HG02870 (cell line): ENCODE results near the gene ATF6.

ENCODE experiments used
- ATAC-seq: cut with Tn5 transposase; IDR thresholded peaks from one replicate; pipeline ENCODE4 v1.9.1; 2021; ENCODE audit warnings: mild to moderate bottlenecking, moderate library complexity; ENCODE audit not compliant: unreplicated experiment

Gene ATF6

GRCh38 chr1:161933592-161934588 is 167.8 kb downstream of the ATF6 start:
- ATAC-seq: no peak

DNA sequence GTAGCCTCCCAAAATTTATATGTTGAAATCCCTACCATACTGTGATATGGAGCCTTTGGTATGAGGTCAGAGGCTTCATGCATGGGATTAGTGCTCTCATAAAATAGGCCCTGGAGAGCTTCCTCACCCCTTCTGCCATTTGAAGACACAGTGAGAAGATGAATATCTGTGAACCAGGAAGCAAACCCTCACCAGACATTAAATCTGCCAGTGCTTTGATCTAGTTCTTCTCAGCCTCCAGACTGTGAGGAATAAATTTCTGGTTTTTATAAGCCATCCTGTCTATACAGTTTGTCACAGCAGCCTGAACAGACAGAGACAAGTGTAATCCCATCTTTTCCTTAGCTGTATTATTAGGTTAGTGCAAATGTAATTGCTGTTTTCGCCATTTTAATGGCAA is 169.1 kb downstream of the ATF6 start:
- ATAC-seq: no peak

- no peak for ATAC-seq
Observed at GRCh38 chr1:161936786-161937185, 170.7 kb downstream of the ATF6 start.

DNA sequence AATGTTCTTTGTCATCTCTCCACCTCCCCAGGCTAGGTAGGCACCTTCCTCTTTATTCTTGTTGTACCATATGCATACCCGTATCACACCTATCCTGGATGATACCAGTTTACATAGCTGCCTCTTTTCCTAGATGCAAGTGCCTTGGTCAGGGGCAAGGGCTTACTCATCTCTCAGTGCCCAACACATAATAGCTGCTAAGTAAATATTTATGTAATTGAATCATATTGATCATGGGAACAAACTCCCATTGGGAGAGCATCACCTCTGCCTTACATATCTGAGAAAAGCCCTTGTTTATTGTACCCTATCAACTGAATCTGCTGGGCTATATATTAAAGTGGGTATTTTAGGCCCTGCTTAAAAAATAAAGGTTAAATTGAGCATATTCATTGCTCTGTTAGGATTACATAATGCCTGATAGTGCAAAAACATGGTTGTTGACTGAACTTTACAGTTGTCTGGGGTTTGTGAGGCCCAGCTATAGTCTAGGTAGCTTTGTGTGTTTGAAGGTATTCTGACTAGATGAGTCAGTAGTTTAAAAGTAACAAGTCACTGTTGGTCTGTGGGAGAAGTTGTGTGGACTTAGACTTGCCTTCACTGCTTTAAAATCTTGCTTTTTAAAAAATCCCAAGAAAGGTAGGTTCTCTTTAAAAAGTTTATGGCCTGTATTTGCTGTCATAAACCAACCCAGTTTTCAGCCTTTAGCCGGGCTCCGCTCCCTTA is 174.9 kb downstream of the ATF6 start:
- ATAC-seq: no peak

GRCh38 chr1:161941726-161942436 is 175.8 kb downstream of the ATF6 start:
- no peak for ATAC-seq

- no peak for ATAC-seq
Observed at GRCh38 chr1:161943737-161944136, 177.6 kb downstream of the ATF6 start.

DNA sequence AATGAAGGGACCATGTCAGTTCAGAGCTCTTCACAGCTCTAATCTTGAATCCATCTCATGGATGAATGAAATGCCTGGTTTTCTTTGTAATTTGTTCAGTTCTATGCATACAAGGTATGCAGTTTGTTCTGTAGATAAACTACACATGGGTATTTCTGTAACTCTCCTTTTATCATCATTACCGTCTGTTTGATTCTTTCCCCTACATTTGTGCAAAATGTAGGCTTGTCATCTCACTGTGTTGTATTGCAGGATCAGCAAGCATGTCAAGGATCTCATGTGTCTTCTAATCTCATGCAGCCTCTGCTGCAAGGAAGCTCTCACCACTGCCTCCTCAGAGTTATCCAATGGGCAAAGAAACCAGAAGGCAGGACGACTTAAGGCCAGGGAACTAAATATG is 178.3 kb downstream of the ATF6 start:
- no peak for ATAC-seq

DNA sequence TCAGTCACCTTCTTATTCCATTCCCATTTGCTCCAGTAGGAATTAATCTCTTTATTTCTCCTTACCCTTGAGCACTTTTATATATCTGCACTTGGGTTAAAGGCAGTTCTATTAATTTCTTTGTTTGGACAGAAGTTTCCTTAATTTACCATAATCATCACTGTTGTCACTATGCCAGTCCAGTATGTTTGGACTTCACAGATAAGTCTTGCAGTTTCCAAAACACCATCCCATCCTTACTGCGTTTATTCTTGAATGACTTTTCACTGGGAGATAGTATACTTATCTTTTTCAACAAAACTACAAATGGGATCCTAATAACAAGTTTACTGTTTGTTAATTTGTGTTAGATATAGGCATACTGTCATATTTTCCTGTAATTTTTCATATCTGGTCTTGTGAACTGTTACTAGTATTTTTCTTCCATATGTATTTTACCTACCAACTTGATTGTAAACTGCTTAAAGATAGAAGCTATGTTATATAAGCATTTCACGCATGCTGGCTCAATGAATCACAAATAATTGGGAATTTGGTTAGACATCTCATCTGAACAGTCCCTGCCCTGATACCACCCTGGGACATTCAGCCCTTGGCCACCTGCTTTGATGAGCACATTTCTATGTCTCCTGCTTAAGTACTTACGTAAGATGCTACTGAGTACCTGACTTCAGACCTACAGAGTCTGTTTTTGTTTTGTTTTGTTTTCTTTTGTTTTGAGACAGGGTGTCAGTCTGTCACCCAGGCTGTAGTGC is 179.4 kb downstream of the ATF6 start:
- ATAC-seq: no peak

DNA sequence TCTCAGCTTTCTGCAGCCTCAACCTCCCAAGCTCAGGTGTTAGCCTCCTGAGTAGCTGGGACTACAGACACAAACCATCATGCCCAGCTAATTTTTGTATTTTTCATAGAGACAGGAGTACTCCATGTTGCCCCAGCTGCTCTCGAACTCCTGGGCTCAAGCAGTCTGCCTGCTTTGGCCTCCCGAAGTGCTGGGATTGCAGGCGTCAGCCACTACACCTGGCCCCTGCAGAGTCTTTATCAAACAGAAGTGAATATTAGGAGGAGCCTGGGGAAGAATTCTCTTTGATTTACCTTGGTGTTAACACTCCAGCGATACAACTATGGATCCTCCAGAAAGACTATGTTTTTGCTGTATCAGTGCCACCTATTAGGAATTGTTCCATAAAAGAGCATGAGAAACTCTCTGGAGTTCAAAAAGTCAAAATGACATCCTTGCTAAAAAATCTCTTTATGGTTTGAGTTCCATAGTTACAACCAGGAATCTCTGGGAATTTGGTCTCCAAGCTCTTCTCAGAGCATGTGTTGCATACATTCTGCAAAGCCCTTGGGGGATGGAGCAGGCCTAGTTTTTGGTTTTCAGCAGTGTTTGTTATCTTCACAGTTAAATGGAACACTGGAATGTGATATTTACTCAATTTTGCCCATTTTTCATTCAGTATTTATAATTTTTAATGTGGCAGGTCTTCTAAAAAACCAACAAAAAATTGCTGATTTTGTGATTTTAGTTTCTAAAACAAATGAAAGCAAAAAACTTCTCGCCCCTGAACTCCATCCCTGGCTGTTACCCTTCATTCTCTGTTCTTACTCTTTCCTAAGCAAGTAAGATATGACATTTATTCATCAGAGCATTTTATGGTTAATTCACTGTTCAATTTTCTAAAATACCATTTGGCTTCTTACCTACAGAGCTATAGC is 180.2 kb downstream of the ATF6 start:
- ATAC-seq: no peak

GRCh38 chr1:161948435-161948834 is 182.3 kb downstream of the ATF6 start:
- ATAC-seq: no peak

DNA sequence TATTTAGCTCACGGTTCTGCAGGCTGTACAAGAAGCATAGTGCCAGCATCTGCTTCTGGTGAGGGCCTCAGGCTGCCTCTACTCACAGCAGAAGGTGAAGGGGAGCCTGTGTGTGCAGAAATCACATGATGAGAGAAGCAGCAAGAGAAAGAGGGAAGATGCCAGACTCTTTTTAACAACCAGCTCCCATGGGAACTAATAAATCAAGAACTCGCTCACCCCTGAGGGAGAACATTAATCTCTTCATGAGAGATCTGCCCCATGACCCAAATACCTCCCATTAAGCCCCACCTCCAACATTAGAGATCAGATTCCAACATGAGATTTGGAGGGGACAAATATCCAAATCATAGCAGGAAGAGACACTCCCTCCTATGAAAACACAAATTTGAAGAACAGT is 183.4 kb downstream of the ATF6 start:
- no peak for ATAC-seq

DNA sequence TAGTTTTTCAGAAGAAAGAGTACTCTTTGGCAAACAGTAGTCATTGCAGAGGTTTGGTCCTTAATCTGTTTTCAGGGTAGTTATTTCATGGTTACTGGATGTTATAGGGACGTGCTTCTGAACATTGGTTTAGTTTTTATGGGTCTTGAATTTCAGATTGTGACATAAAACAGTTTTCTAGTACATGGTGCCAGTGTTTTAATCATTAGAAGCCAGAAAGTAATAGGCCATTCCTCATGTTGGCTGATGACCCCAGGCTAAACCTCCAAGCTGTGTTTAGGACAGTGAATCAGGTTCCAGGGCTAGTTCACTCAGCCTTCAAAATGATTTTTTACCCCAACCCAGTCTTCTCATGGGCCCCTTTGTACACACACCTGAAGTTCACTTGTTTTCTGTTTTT is 184.3 kb downstream of the ATF6 start:
- ATAC-seq: no peak

DNA sequence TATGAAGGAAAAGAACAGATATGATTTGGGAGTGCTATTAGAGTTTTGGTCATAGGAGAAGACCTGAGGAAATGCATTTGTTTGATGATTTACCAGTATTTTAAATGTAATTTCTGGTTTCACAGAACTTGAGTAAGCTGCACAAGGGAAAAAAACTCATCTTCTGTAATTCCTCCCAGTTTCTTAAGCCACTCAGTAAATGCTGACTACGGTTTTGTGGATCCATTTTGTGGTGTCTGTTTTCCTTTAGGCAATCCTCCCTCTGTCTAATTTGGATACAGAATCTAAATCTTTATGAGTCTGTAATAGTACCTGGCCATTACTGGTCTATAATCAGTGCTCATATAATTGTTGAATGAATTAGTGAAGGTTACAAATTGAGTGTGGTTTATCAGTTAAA is 185.5 kb downstream of the ATF6 start:
- ATAC-seq: no peak

- ATAC-seq: no peak
Observed at GRCh38 chr1:161952607-161953172, 186.6 kb downstream of the ATF6 start.

DNA sequence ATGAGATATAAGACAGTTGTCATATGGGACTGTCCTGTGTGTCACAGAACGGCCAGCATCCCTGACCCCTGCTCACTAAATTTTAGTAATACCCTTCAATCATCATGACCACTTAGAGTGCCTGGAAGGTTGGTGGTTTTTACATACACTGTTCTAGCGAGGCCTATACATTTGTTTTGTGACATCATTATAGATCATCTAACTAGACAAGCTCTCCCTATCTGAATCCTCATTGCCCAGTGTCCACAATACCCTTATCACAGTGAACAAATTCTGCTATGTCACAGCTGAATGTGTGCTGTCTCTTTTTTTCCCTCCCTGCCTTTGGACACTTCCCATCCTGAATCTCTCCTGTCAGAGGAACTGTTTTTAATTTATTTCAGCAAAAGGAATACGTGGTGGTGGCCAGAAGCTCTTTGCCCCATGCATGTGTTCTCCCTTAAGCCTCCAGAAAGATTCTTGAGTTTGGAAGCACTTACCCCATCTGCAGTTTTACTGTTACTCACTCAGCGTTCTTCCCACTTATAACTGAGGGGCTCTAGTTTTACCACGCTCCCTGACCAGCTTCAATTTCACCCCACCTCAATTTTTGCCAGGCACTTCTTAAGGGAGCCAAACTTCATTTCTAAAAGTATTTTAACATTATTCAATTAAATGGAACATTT is 187.3 kb downstream of the ATF6 start:
- ATAC-seq: no peak

DNA sequence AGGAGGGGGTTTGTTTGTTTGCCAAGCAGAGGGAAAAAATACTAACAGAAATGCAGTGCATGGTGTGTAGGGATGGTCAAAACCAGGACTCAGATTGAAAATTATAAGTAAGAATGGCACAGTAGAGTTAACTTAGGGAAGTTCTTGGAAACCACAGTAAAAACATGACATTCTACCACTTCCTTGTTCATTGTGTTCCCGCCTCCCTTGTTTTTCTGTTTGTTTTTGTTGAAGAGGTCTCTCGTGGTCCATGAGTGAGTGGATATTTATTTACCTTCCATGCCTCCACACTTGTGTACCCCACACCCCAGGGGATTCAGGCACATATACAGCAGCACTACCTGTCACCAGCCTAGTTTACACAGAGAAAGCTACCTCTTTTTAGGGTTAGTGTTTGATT is 187.9 kb downstream of the ATF6 start:
- ATAC-seq: no peak

DNA sequence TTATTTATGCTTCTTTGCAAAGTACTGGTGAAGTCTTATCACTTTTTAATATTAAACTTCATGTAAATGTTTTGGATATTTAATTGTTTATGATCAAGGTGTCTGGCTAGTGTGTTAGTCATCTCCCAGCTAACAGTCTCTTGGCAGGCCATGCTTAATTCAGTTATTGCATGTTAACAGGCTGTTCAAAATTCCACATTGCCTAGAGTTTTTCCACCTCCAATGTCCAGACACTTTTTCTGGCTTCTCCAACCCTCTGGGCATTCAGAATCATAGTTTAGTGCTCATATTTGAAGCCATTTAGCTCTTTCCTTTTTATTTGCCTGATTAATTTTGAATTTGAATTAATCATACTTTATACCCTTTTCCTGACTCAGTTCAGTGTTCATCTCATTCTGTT is 188.3 kb downstream of the ATF6 start:
- ATAC-seq: no peak

DNA sequence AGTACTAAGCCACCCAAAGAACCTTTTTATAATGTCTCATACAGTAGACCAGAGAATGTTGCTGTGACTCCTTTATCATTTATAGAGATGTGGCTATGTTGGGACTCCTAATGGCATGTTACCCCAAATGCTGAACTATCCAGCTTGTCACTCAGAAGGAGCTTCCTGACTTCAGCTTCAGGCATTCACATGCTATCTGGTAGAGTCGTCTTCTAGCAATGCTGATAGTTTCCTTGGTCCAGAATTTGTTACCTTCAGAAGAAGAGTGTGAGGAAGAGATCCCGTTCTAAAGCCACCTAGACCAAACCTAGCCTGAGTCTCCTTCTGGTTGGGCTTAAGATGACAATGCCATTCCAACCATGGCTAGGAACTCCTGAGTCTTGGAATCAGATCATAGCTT is 189.5 kb downstream of the ATF6 start:
- ATAC-seq: no peak

DNA sequence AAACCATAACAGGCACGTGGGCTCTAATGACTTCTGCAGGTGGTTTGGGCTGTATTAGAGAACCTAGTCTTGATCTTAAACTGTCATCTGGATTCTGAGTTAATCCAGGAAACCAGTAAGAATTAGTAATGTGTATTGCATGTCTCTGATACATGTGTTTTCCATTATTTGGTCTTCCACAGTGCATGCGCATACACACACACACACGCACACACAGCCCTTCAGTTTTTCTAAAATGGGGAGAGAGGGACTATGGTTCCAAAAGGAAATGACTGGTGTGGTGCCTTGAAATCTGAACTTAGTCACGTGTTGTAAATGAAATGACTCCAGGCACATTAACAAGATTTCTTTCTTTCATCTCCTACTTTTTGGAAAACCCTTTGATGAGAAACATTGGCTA is 190.0 kb downstream of the ATF6 start:
- no peak for ATAC-seq
